WTC11 (cell line): ENCODE measurements around the gene PDE4A.

ENCODE experiments used
- TEAD4 ChIP-seq: sonication (generic); formaldehyde crosslinking; IDR thresholded peaks from 2 replicates; pipeline ENCODE4 v1.8.0; 2022; ENCODE audit warnings: mild to moderate bottlenecking, missing genetic modification reagents
- TF ChIP-seq, protein P1 (sequence below): fragments of 200-600 bp; IDR thresholded peaks from 2 replicates; pipeline ENCODE4 v1.8.0; 2022; ENCODE audit warnings: antibody characterized with exemption
- TF ChIP-seq, protein P2 (sequence below): sonication (generic); formaldehyde crosslinking; IDR thresholded peaks from 2 replicates; pipeline ENCODE4 v1.8.1; 2022; ENCODE audit warnings: low read depth, mild to moderate bottlenecking, moderate library complexity, missing genetic modification reagents, borderline replicate concordance

DNA sequence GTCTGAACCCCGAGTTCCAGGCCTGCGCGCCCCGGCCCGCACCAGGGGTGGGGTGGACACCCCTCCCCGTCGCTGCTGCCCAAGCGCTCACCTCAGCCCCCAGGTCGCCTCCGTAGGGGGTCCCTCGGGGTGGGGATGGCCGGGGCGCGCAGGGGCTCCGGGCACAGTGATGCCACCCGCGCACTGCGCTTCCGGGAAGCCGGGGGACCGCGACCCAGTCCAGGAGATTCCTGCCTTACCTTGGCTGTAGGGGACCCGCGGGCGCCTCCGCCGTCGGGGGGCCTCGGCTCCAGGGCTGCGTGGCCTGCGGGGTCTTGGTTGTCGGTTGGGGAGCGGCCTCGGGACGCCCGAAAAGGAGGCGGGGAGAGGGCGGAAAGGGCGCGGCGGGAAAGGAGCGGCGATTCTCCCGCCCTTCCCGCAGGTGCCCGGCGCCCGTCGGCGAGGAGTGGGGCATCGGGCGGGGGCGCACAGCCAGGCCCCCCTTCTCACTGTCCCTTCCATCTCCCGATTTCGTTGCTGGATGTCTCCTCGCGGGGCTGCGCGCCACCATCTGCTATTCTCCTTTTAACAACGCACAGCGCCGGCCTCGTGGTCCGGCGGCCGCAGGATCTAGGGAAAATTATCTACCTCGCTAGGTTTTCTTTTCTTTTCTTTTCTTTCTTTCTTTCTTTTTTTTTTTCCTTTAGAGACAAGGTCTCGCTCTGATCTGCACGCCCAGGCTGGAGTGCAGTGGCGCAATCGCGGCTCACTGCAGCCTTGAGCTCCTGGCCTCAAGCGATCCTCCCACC lies 82.9 kb downstream of the PDE4A start, which contains the start of gene KEAP1:
- TF ChIP-seq, protein P1, sequence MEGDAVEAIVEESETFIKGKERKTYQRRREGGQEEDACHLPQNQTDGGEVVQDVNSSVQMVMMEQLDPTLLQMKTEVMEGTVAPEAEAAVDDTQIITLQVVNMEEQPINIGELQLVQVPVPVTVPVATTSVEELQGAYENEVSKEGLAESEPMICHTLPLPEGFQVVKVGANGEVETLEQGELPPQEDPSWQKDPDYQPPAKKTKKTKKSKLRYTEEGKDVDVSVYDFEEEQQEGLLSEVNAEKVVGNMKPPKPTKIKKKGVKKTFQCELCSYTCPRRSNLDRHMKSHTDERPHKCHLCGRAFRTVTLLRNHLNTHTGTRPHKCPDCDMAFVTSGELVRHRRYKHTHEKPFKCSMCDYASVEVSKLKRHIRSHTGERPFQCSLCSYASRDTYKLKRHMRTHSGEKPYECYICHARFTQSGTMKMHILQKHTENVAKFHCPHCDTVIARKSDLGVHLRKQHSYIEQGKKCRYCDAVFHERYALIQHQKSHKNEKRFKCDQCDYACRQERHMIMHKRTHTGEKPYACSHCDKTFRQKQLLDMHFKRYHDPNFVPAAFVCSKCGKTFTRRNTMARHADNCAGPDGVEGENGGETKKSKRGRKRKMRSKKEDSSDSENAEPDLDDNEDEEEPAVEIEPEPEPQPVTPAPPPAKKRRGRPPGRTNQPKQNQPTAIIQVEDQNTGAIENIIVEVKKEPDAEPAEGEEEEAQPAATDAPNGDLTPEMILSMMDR, result no peak
- TF ChIP-seq, protein P2, sequence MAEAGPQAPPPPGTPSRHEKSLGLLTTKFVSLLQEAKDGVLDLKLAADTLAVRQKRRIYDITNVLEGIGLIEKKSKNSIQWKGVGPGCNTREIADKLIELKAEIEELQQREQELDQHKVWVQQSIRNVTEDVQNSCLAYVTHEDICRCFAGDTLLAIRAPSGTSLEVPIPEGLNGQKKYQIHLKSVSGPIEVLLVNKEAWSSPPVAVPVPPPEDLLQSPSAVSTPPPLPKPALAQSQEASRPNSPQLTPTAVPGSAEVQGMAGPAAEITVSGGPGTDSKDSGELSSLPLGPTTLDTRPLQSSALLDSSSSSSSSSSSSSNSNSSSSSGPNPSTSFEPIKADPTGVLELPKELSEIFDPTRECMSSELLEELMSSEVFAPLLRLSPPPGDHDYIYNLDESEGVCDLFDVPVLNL (CRISPR knock-in tag), result peak; percentile 74
- TF ChIP-seq TEAD4, result no peak; the same call in 1 of the 2 replicates
